Activated CD8-positive, alpha-beta memory T cell treated with anti-CD3 and anti-CD28 coated beads for 4 hours (primary cell): ENCODE data around the gene PTPN11.
"Not testable (repeated sequence)": the region's sequence is repeated elsewhere in the genome, so short reads cannot be mapped to it uniquely, and the experiment has no call there.

ENCODE experiments used
- DNase-seq, 2 donors: peaks; one replicate each; pipeline ENCODE4 v3.0.0-alpha.2; 2020; ENCODE audit warnings: low read depth in 2 of 2

The PTPN11 gene

DNA sequence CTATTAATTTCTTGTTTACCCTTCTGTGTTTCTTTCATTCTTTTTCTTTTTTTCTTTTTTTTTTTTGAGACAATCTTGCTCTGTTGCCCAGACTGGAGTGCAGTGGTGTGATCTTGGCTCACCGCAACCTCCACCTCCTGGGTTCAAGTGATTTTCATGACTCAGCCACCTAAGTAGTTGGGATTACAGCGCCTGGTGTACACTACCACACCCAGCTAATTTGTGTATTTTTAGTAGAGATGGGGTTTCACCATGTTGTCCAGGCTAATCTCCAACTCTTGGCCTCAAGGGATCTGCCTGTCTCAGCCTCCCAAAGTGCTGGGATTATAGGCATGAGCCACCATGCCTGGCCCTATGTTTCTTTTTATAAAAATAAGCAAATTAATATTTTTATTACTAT, 29.4 kb downstream of the PTPN11 start:
- DNase-seq = not testable (repeated sequence)

- no peak for DNase-seq
These were observed 32.0 kb downstream of the PTPN11 start for GRCh38 chr12:112450725-112451124.

- DNase-seq = no peak
These were observed 37.3 kb downstream of the PTPN11 start for GRCh38 chr12:112456029-112456428.

DNA sequence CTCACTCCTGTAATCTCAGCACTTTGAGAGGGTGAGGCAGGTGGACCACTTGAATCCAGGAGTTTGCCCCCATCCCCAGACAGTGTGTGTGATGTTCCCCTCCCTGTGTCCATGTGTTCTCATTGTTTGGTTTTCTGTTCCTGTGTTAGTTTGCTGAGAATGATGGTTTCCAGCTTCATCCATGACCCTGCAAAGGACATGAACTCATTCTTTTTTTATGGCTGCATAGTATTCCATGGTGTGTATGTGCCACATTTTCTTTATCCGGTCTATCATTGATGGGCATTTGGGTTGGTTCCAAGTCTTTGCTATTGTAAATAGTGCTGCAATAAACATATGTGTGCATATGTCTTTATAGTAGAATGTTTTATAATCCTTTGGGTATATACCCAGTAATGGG, 38.4 kb downstream of the PTPN11 start:
- not testable (repeated sequence) for DNase-seq

GRCh38 chr12:112458330-112458729, 39.6 kb downstream of the PTPN11 start:
- DNase-seq = no peak

DNA sequence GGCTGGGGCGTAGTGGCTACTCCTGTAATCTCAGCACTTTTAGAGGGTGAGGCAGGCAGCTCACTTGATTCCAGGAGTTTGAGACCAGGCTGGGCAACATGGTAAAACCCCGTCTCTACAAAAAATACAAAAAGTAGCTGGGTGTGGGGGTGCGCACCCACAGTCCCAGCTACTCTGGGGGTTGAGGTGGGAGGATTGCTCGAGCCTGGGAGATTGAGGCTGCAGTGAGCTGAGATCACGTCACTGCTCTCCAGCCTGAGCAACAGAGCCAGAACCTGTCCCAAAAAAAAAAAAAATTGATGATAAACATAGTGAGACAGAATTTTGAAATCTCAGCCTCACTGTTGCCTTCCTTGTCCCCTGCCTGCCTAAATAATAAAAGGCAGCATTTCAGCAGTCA, 40.0 kb downstream of the PTPN11 start:
- DNase-seq = no peak

GRCh38 chr12:112463478-112463877, 44.7 kb downstream of the PTPN11 start:
- DNase-seq = no peak

- DNase-seq = no peak
These were observed 45.9 kb downstream of the PTPN11 start for GRCh38 chr12:112464605-112465004.

DNA sequence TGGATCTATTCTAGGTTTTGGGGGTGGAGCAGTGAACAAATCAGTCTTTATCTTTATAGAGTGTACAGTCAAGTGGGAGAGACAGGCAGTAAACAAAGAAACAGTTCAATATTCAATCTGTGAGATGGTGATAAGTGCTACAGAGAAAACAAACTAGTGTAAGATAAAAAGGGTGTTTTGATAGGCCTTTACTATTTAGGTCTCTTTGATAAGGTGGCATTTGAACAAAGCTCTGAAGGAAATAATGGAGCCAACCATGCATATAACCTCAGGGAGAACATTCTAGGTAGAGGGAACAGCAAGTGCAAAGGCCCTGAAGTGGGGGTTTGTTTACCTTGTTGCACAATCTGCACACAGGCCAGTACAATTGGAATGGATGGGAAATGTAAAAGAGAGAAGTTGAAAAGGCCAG, 47.3 kb downstream of the PTPN11 start:
- DNase-seq = no peak

DNA sequence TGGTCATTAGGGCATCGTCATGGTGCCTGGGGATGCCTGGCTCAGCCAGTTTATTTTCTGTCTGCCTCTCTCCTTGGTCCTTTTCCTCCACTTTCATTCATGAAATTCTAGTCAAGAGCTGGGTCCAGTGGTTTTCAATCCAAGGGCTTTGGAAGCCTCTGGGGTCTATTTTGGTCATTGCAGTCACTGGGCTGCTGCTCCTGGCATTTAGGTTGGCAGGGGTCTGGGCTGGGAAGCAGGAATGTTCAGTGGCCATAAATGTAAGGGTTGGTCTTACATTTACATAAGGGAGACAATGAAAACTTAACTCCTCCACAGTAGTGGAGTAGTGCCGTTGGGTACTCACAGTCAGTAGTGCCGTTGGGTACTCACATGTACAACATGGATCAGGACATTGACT, 48.1 kb downstream of the PTPN11 start:
- no peak for DNase-seq

DNA sequence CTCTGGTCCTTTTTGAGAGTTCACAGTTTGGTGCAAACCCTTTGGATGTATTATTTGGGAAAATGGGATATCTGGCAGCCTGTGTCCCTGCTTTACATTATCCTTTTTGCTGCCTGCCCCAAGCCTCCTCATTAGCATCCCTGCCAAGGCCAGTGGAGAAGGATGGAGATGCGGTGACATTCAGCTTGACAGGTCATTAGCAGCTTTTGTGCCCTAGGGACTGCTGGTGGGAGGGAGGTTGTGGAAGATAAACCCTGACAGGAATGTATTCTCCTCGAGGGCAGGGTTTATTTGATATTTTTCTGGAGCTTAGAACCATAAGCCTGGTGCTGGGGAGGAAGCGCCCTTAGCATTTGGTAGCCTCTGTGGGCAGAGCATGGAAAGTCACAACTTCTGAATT, 49.3 kb downstream of the PTPN11 start:
- DNase-seq = no peak

DNA sequence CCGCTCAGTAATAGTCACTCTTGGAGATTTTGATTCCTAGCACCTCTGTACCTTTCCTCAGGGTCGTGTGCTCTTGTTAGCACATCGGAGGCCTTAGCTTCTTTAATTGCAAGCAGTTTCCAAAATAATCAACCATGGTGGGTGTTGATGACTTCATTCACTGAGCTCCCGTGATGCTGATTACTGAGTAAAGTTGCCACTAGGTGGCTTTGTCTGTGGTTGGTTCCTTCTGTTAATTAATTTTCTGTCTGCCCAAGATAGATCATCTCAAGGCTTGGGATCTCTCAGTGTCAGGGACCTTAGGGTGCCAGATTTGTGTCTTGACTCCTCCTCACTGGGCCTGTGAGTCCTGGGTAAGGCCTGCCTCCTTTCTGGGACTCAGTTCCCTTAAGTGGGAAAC, 54.3 kb downstream of the PTPN11 start:
- no peak for DNase-seq

DNA sequence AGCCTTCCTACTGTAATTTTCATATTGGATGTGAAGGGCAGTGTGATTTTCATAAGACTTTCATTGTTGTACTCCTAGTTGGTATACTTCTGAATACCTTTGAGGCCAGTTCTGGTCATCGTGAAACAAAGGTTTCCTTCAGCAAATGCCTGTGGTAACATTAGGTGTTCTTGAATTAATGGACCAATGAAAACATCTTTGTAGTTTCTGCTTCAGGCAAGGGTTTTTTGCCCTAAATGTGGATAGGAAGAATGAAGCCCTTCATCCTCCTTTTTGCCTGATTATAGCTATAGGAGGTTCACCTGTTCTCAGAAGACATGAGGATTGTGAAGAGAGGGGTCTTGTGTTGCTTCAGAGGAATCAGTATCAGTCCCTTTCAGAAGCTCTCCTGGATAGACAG, 60.7 kb downstream of the PTPN11 start:
- DNase-seq = no peak

- no peak for DNase-seq
These were observed 62.2 kb downstream of the PTPN11 start for GRCh38 chr12:112480931-112481330.

- DNase-seq = no peak
These were observed 64.0 kb downstream of the PTPN11 start for GRCh38 chr12:112482733-112483132.

GRCh38 chr12:112486361-112486760, 67.6 kb downstream of the PTPN11 start:
- no peak for DNase-seq

- DNase-seq = no peak
These were observed 69.6 kb downstream of the PTPN11 start for GRCh38 chr12:112488257-112488876.

GRCh38 chr12:112489456-112489855, 70.7 kb downstream of the PTPN11 start:
- no peak for DNase-seq

DNA sequence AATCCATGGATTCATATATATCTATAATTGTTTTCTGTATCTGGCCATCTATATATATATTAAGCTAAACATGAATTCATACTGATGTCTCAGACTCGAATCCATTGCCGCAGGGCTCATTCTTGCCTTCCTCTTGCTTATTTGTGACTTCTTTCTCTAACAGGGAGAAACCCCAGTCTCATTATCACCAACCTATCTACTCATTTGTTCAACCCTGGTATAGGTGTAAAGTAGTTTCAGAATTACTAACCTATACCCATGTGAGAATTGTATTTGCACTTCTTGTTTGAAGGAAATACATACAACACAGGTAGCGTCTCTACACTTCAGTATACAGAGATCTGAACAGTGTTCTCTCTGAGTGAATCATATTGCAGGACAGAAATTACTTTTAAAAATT, 77.7 kb downstream of the PTPN11 start:
- DNase-seq = no peak

GRCh38 chr12:112498580-112498979, 79.8 kb downstream of the PTPN11 start:
- no peak for DNase-seq

DNA sequence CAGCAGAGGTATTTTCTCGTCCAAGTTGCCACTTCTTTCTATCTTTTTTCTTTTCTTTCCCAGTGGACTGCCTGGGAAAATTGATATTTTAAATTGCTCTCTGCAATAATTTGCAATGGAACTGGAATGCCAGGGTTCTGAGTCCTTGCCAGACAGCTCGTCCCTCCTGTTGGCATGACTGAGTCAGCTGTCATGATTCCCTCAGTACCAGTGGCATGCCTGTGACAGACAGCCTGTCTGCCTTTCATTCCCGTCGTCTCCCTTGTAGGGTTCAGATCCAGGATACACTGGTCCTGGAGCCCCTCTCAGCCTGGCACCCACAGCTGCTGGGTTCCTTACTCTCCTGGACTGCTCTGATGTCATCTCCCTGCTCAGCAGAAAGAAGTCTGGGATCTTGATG, 84.8 kb downstream of the PTPN11 start:
- no peak for DNase-seq

- no peak for DNase-seq
These were observed 87.9 kb downstream of the PTPN11 start for GRCh38 chr12:112506513-112507166.

- DNase-seq = no peak
These were observed 94.7 kb downstream of the PTPN11 start for GRCh38 chr12:112513471-112513870.

- no peak for DNase-seq
These were observed 95.7 kb downstream of the PTPN11 start for GRCh38 chr12:112514456-112514855.
